ENCODE results near the gene ECE1. TPM values are rescaled to one million over a fixed set of nuclear protein-coding genes. Genes with fewer than 3 reads are reported as not detected.

The ECE1 gene
- total RNA-seq, 4 donors from 2014 or later = 105 to 122 (median 112) TPM

- Histone ChIP-seq H3K4me3 (no peak overlapping the region), H3K4me1 (peaks cover 0 to 58% (median 5%) of the 10 kb centered on the region in 4 donors), H3K27me3 (no peaks in the 10 kb centered on the region), H3K36me3 (peaks cover 0 to 59% (median 0%) of the 10 kb centered on the region in 3 donors), H3K27ac (no peak overlapping the region), H3K9me3 (no peaks in the 10 kb centered on the region)
- TF ChIP-seq CTCF (IDR thresholded peaks at IDR 0.05) (no peak), POLR2A (IDR thresholded peaks at IDR 0.05) (no peak)
- no peak for DNase-seq
These were observed 25.4 kb downstream of the ECE1 start for GRCh38 chr1:21264898-21265297.

GRCh38 chr1:21263653-21264225 lies 26.5 kb downstream of the ECE1 start:
- no peak overlapping the region for H3K4me3 ChIP-seq
- peak overlapping the region in 3 of 4 donors; percentile 39 to 88 (median 76) for H3K27ac ChIP-seq
- DNase-seq = no peak
- H3K36me3 ChIP-seq = peaks cover 0 to 56% (median 0%) of the 10 kb centered on the region in 3 donors
- peaks cover 0 to 46% (median 5%) of the 10 kb centered on the region in 4 donors for H3K4me1 ChIP-seq
- no peaks in the 10 kb centered on the region for H3K27me3 ChIP-seq
- H3K9me3 ChIP-seq = no peaks in the 10 kb centered on the region
- TF ChIP-seq CTCF (IDR thresholded peaks at IDR 0.05) (no peak), POLR2A (IDR thresholded peaks at IDR 0.05) (no peak)

GRCh38 chr1:21263052-21263429 lies 27.2 kb downstream of the ECE1 start:
- no peaks in the 10 kb centered on the region for H3K9me3 ChIP-seq
- peaks cover 0 to 55% (median 0%) of the 10 kb centered on the region in 3 donors for H3K36me3 ChIP-seq
- peak overlapping the region in 3 of 4 donors; percentile 65 to 88 (median 76) for H3K27ac ChIP-seq
- no peaks in the 10 kb centered on the region for H3K27me3 ChIP-seq
- H3K4me3 ChIP-seq = no peak overlapping the region
- TF ChIP-seq POLR2A (IDR thresholded peaks at IDR 0.05) (no peak), CTCF (IDR thresholded peaks at IDR 0.05) (no peak)
- DNase-seq = no peak
- H3K4me1 ChIP-seq = peaks cover 0 to 39% (median 5%) of the 10 kb centered on the region in 4 donors

GRCh38 chr1:21262293-21263051 lies 27.8 kb downstream of the ECE1 start:
- TF ChIP-seq POLR2A (IDR thresholded peaks at IDR 0.05) = no peak
- TF ChIP-seq CTCF (IDR thresholded peaks at IDR 0.05) = no peak
- Histone ChIP-seq H3K4me1 (peaks cover 0 to 39% (median 5%) of the 10 kb centered on the region in 4 donors), H3K4me3 (no peak overlapping the region), H3K36me3 (peaks cover 0 to 55% (median 0%) of the 10 kb centered on the region in 3 donors), H3K27ac (peak overlapping the region; percentile 63 to 88 (median 70)), H3K27me3 (no peaks in the 10 kb centered on the region), H3K9me3 (no peaks in the 10 kb centered on the region)
- DNase-seq = peak in 2 of 3 donors; percentile 68 to 69

- H3K36me3 ChIP-seq = peaks cover 0 to 55% (median 0%) of the 10 kb centered on the region in 3 donors
- DNase-seq = peak in 2 of 3 donors; percentile 66 to 75
- peaks cover 0 to 39% (median 5%) of the 10 kb centered on the region in 4 donors for H3K4me1 ChIP-seq
- H3K4me3 ChIP-seq = no peak overlapping the region
- no peaks in the 10 kb centered on the region for H3K9me3 ChIP-seq
- TF ChIP-seq CTCF (IDR thresholded peaks at IDR 0.05) (no peak), POLR2A (IDR thresholded peaks at IDR 0.05) (no peak)
- peak overlapping the region; percentile 63 to 88 (median 70) for H3K27ac ChIP-seq
- H3K27me3 ChIP-seq = no peaks in the 10 kb centered on the region
These were observed 28.5 kb downstream of the ECE1 start for GRCh38 chr1:21261551-21262292.
